ENCODE results near the gene FAM3C.

GRCh38 chr7:121303422-121304101, 92.5 kb downstream of the FAM3C start:
- TF ChIP-seq, protein P1, sequence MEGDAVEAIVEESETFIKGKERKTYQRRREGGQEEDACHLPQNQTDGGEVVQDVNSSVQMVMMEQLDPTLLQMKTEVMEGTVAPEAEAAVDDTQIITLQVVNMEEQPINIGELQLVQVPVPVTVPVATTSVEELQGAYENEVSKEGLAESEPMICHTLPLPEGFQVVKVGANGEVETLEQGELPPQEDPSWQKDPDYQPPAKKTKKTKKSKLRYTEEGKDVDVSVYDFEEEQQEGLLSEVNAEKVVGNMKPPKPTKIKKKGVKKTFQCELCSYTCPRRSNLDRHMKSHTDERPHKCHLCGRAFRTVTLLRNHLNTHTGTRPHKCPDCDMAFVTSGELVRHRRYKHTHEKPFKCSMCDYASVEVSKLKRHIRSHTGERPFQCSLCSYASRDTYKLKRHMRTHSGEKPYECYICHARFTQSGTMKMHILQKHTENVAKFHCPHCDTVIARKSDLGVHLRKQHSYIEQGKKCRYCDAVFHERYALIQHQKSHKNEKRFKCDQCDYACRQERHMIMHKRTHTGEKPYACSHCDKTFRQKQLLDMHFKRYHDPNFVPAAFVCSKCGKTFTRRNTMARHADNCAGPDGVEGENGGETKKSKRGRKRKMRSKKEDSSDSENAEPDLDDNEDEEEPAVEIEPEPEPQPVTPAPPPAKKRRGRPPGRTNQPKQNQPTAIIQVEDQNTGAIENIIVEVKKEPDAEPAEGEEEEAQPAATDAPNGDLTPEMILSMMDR (IDR thresholded peaks at IDR 0.05; ENCODE audit: low read length) = no peak
- TF ChIP-seq EZH2 (optimal IDR thresholded peaks at IDR 0.05; ENCODE audit: low read depth, low read length) = no peak

Measured in MM.1S (cell line).